ENCODE data around the gene RYR2. TPM values are rescaled to one million over a fixed set of nuclear protein-coding genes. Genes with fewer than 3 reads are reported as not detected.

Gene RYR2
- total and polyA plus RNA-seq, 2 of the 8 experiments (the other 6 are each of a cell fraction or from before 2014, with no cell fraction given) = 1.3 to 4.4 TPM

- ChIA-PET CTCF (ENCODE audit: partially characterized antibody) (no interaction called here), POLR2A (ENCODE audit: partially characterized antibody) (no interaction called here)
- Histone ChIP-seq H2AFZ (ENCODE audit: low read length) (no peak overlapping the region), H4K5ac (ENCODE audit: insufficient read length, low read depth, low read length) (no peak overlapping the region), H3K27ac (ENCODE audit: low read depth, low read length) (no peak overlapping the region), H3K9me3 (ENCODE audit: insufficient read depth in 2 of 2, low read depth in 1 of 2, low read length in 1 of 2) (no peaks in the 10 kb centered on the region), H3K4me1 (replicated peaks in 1 of 4; ENCODE audit: control insufficient read depth in 3 of 4, insufficient read depth in 4 of 4, low read length in 3 of 4) (no peaks in the 10 kb centered on the region), H3K4me2 (ENCODE audit: insufficient read depth in 1 of 2, low read depth in 2 of 2, low read length in 2 of 2) (no peak overlapping the region), H3K23me2 (ENCODE audit: low read depth, low read length) (no peaks in the 10 kb centered on the region), H2BK5ac (ENCODE audit: low read depth, low read length) (no peak overlapping the region), H4K20me1 (replicated peaks in 1 of 2; ENCODE audit: control insufficient read depth in 1 of 2, insufficient read depth in 2 of 2, low read length in 2 of 2) (no peaks in the 10 kb centered on the region), H2AK5ac (ENCODE audit: low read depth, low read length) (no peak overlapping the region), H3K56ac (replicated peaks; ENCODE audit: insufficient read length, low read depth, low read length) (no peak overlapping the region), H3K79me2 (ENCODE audit: control insufficient read depth in 1 of 2, insufficient read depth in 2 of 2, low read length in 2 of 2) (no peaks in the 10 kb centered on the region), H3K18ac (ENCODE audit: extremely low read depth, low read length) (no peak overlapping the region), H2BK15ac (ENCODE audit: low read length) (no peak overlapping the region), H2BK12ac (ENCODE audit: low read depth, low read length) (no peak overlapping the region), H2BK20ac (ENCODE audit: low read length) (no peak overlapping the region), H2BK120ac (replicated peaks; ENCODE audit: low read depth, low read length) (no peak overlapping the region), H3K9ac (replicated peaks in 1 of 4; ENCODE audit: extremely low read depth in 1 of 4, low read depth in 3 of 4, low read length in 3 of 4) (no peak overlapping the region), H4K91ac (replicated peaks; ENCODE audit: insufficient read length, low read length) (no peak overlapping the region), H3K36me3 (ENCODE audit: control insufficient read depth in 2 of 4, insufficient read depth in 4 of 4, low read length in 3 of 4) (no peaks in the 10 kb centered on the region), H3K27me3 (replicated peaks in 1 of 4; ENCODE audit: control insufficient read depth in 3 of 4, extremely low read depth in 1 of 4, insufficient read depth in 3 of 4, low read length in 3 of 4) (no peaks in the 10 kb centered on the region), H3K14ac (ENCODE audit: insufficient read length) (no peak overlapping the region), H3K4ac (replicated peaks; ENCODE audit: insufficient read length, low read depth, low read length) (no peak overlapping the region), H3K23ac (ENCODE audit: insufficient read length) (no peak overlapping the region), H3K4me3 (ENCODE audit: extremely low read depth in 1 of 4, insufficient read depth in 2 of 4, low read depth in 3 of 4, low read length in 4 of 4) (no peak overlapping the region), H3K79me1 (ENCODE audit: low read depth, low read length) (no peaks in the 10 kb centered on the region), H4K8ac (ENCODE audit: extremely low read depth, insufficient read depth, low read length) (no peak overlapping the region)
- TF ChIP-seq HDAC6 (IDR thresholded peaks at IDR 0.05; ENCODE audit: low read depth, low read length) (no peak), MAX (IDR thresholded peaks at IDR 0.05) (no peak), TBP (IDR thresholded peaks at IDR 0.05; ENCODE audit: low read depth, low read length) (no peak), NANOG (IDR thresholded peaks at IDR 0.05; ENCODE audit: insufficient read depth, low read depth, low read length, poor library complexity, severe bottlenecking) (no peak), CREB1 (IDR thresholded peaks at IDR 0.05) (no peak), SUZ12 (IDR thresholded peaks at IDR 0.05; ENCODE audit: low read length) (no peak), SRF (IDR thresholded peaks at IDR 0.05; ENCODE audit: low read depth, low read length) (no peak)
- WGBS, 2 experiments (ENCODE audit: extremely low coverage in 1 of 2, insufficient coverage in 1 of 2, insufficient read length in 1 of 2, insufficient replicate concordance in 2 of 2, low coverage in 1 of 2, low lambda C conversion rate in 2 of 2, missing lambda C conversion rate in 1 of 2) = 88% methylated on average over 3 of the region's 3 CpGs; no CpG with 5 or more reads in 1 of the 2 experiments
- no peak for FAIRE-seq
- DNase-seq (ENCODE audit: low read depth in 1 of 2, low spot score in 2 of 2) = no peak
Measured at GRCh38 chr1:237772009-237772408, 730.0 kb downstream of the RYR2 start.
